SU-DHL-6 (cell line): ENCODE results near the gene MYCT1.

Source experiments
- H2AFZ ChIP-seq: fragments of 200-600 bp; sonication (generic); 2 replicates; pipeline ENCODE4 v1.6.1; 2014; ENCODE audit warnings: low read depth, mild to moderate bottlenecking, moderate library complexity, mixed read lengths, antibody characterized with exemption, low read length; ENCODE audit not compliant: severe bottlenecking
- H3F3A ChIP-seq: fragments of 200-600 bp; shearing (Covaris generic); 2 replicates; pipeline ENCODE4 v1.6.0; 2016; ENCODE audit warnings: antibody characterized with exemption, mild to moderate bottlenecking; ENCODE audit not compliant: insufficient read depth
- H3K27ac ChIP-seq: fragments of 200-600 bp; sonication (generic); 2 replicates; pipeline ENCODE4 v1.5.1; 2016; ENCODE audit warnings: low read depth, mild to moderate bottlenecking, low read length, moderate library complexity, mixed read lengths
- H3K27me3 ChIP-seq: fragments of 200-600 bp; sonication (generic), shearing (Covaris generic); 2 replicates; pipeline ENCODE4 v1.6.0; 2014; ENCODE audit warnings: mild to moderate bottlenecking, low read length
- H3K36me3 ChIP-seq: fragments of 200-600 bp; sonication (generic); 2 replicates; pipeline ENCODE4 v1.6.1; 2014; ENCODE audit warnings: mild to moderate bottlenecking, low read length, mixed read lengths
- H3K4me2 ChIP-seq: fragments of 300-600, 200-600 bp; shearing (Covaris generic), sonication (generic); 2 replicates; pipeline ENCODE4 v1.6.0; 2014; ENCODE audit warnings: low read length, low read depth, mild to moderate bottlenecking; ENCODE audit not compliant: poor library complexity, severe bottlenecking
- H3K4me3 ChIP-seq: fragments of 200-600 bp; sonication (generic); 2 replicates; pipeline ENCODE4 v1.5.1; 2014; ENCODE audit warnings: antibody characterized with exemption, low read length, mild to moderate bottlenecking, mixed read lengths; ENCODE audit not compliant: insufficient read depth, poor library complexity, severe bottlenecking
- H3K79me2 ChIP-seq: fragments of 200-600 bp; sonication (generic); 2 replicates; pipeline ENCODE4 v1.6.1; 2014; ENCODE audit warnings: mild to moderate bottlenecking, low read length, moderate library complexity; ENCODE audit not compliant: insufficient read depth
- H3K9ac ChIP-seq: fragments of 200-600 bp; sonication (generic); 2 replicates; pipeline ENCODE4 v1.7.0; 2014; ENCODE audit warnings: mild to moderate bottlenecking, low read length
- H3K9me2 ChIP-seq: fragments of 200-600 bp; sonication (generic); replicated peaks from 2 replicates; pipeline ENCODE4 v1.6.1; 2014; ENCODE audit warnings: low read length; ENCODE audit not compliant: insufficient read depth
- H3K9me3 ChIP-seq: fragments of 200-600 bp; sonication (generic); 2 replicates; pipeline ENCODE4 v1.6.1; 2014; ENCODE audit warnings: low read length, mixed read lengths; ENCODE audit not compliant: insufficient read depth
- H4K20me1 ChIP-seq: fragments of 200-600 bp; sonication (generic); 2 replicates; pipeline ENCODE4 v1.6.1; 2014; ENCODE audit warnings: low read depth, mild to moderate bottlenecking, antibody characterized with exemption, low read length, moderate library complexity, mixed read lengths
- CTCF ChIP-seq: fragments of 200-600 bp; sonication (generic); IDR thresholded peaks from one replicate; pipeline ENCODE4 v1.5.1; 2017; ENCODE audit warnings: antibody characterized with exemption, mild to moderate bottlenecking, low read length, moderate library complexity; ENCODE audit not compliant: insufficient read depth, poor library complexity, severe bottlenecking
- EZH2phosphoT487 ChIP-seq: fragments of 200-600 bp; sonication (generic), shearing (Covaris generic); conservative IDR thresholded peaks from 2 replicates; pipeline ENCODE4 v1.6.1; 2018; ENCODE audit warnings: mild to moderate bottlenecking, antibody characterized with exemption, low read length, moderate library complexity, mixed read lengths

Gene MYCT1

GRCh38 chr6:152721956-152722355 lies 24.3 kb downstream of the MYCT1 start:
- no peak for TF ChIP-seq EZH2phosphoT487
- no peak for TF ChIP-seq CTCF
- no peak overlapping the region for H3K27ac ChIP-seq
- H2AFZ ChIP-seq: no peak overlapping the region

GRCh38 chr6:152723398-152723797 lies 25.7 kb downstream of the MYCT1 start:
- Histone ChIP-seq H3K36me3 (0 out of 2 replicates have a peak, but pooled peaks cover 7% of the 10 kb centered on the region), H3K27ac (no peak overlapping the region), H3K9ac (no peak overlapping the region), H3K9me2 (no peaks in the 10 kb centered on the region), H3K79me2 (no peaks in the 10 kb centered on the region), H3K4me3 (no peak overlapping the region), H3K27me3 (no peaks in the 10 kb centered on the region), H2AFZ (no peak overlapping the region), H3K4me2 (no peak overlapping the region), H3F3A (no peaks in the 10 kb centered on the region), H3K9me3 (no peaks in the 10 kb centered on the region), H4K20me1 (no peaks in the 10 kb centered on the region)
- TF ChIP-seq CTCF (no peak), EZH2phosphoT487 (no peak)

More at GRCh38 chr6:152721956-152722355, 24.3 kb downstream of the MYCT1 start:
- Histone ChIP-seq H3K36me3 (0 out of 2 replicates have a peak, but pooled peaks cover 7% of the 10 kb centered on the region), H3K79me2 (no peaks in the 10 kb centered on the region), H3K27me3 (no peaks in the 10 kb centered on the region), H3K4me2 (no peak overlapping the region), H3K4me3 (no peak overlapping the region), H3K9me2 (no peaks in the 10 kb centered on the region), H3K9ac (no peak overlapping the region), H3K9me3 (no peaks in the 10 kb centered on the region), H4K20me1 (no peaks in the 10 kb centered on the region), H3F3A (no peaks in the 10 kb centered on the region)

GRCh38 chr6:152726313-152726712 lies 28.6 kb downstream of the MYCT1 start:
- Histone ChIP-seq H2AFZ (no peak overlapping the region), H3K9me2 (no peaks in the 10 kb centered on the region), H3K27ac (no peak overlapping the region), H3K4me2 (no peak overlapping the region), H3K4me3 (no peak overlapping the region), H3K36me3 (0 out of 2 replicates have a peak, but pooled peaks cover 7% of the 10 kb centered on the region), H3K9me3 (no peaks in the 10 kb centered on the region), H3K79me2 (no peaks in the 10 kb centered on the region), H3K27me3 (no peaks in the 10 kb centered on the region), H3K9ac (no peak overlapping the region), H3F3A (no peaks in the 10 kb centered on the region), H4K20me1 (no peaks in the 10 kb centered on the region)
- TF ChIP-seq EZH2phosphoT487: no peak

- Histone ChIP-seq H3K4me2 (no peak overlapping the region), H3K36me3 (0 out of 2 replicates have a peak, but pooled peaks cover 4% of the 10 kb centered on the region), H3K79me2 (no peaks in the 10 kb centered on the region), H3K9me2 (no peaks in the 10 kb centered on the region), H3K9ac (no peak overlapping the region), H3K4me3 (no peak overlapping the region), H2AFZ (no peak overlapping the region), H3K27ac (no peak overlapping the region), H3K27me3 (no peaks in the 10 kb centered on the region), H3K9me3 (no peaks in the 10 kb centered on the region), H3F3A (no peaks in the 10 kb centered on the region), H4K20me1 (no peaks in the 10 kb centered on the region)
- TF ChIP-seq CTCF (no peak), EZH2phosphoT487 (no peak)
These were observed 29.8 kb downstream of the MYCT1 start for GRCh38 chr6:152727507-152727906.
